Measurements from ENCODE around the gene C3orf18. TPM values are rescaled to one million over a fixed set of nuclear protein-coding genes. Genes with fewer than 3 reads are reported as not detected.
A peak's percentile ranks its signal among the peaks of the same experiment; 100 is the strongest.

Gene C3orf18
- total RNA-seq, 1 donor from 2014 or later = 57.2 TPM

DNA sequence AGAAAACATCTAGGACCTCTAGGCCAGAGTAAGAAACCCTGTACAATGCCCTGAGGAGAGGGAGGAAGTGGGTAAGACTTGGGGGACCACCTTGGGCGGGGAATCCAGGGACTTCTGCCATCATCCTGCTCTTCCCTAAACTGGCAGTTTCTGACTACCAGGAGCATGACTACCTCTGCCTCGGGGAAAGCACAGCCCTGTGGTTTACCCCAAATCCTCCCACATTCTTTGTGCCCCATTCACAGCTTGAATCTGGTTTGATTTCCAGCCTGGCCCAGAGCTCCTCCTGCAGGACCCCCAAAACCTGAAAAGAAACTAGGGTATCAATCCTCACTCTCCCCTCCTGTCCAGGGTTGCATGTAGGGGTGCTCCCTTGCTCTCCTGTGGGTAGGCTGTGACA lies 4.7 kb downstream of the C3orf18 start:
- Histone ChIP-seq H3K4me3 (no peak overlapping the region), H3K4me1 (peaks cover 59% of the 10 kb centered on the region), H3K36me3 (no peaks in the 10 kb centered on the region), H3K27ac (replicated peaks) (no peak overlapping the region), H3K9me3 (replicated peaks) (no peaks in the 10 kb centered on the region), H3K27me3 (ENCODE audit: low read depth) (no peaks in the 10 kb centered on the region)
- intact Hi-C loops (cut with micrococcal nuclease) = no loop called here
- TF ChIP-seq, protein P1, sequence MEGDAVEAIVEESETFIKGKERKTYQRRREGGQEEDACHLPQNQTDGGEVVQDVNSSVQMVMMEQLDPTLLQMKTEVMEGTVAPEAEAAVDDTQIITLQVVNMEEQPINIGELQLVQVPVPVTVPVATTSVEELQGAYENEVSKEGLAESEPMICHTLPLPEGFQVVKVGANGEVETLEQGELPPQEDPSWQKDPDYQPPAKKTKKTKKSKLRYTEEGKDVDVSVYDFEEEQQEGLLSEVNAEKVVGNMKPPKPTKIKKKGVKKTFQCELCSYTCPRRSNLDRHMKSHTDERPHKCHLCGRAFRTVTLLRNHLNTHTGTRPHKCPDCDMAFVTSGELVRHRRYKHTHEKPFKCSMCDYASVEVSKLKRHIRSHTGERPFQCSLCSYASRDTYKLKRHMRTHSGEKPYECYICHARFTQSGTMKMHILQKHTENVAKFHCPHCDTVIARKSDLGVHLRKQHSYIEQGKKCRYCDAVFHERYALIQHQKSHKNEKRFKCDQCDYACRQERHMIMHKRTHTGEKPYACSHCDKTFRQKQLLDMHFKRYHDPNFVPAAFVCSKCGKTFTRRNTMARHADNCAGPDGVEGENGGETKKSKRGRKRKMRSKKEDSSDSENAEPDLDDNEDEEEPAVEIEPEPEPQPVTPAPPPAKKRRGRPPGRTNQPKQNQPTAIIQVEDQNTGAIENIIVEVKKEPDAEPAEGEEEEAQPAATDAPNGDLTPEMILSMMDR (IDR thresholded peaks at IDR 0.05; ENCODE audit: borderline replicate concordance) = no peak
- DNase-seq = no peak

DNA sequence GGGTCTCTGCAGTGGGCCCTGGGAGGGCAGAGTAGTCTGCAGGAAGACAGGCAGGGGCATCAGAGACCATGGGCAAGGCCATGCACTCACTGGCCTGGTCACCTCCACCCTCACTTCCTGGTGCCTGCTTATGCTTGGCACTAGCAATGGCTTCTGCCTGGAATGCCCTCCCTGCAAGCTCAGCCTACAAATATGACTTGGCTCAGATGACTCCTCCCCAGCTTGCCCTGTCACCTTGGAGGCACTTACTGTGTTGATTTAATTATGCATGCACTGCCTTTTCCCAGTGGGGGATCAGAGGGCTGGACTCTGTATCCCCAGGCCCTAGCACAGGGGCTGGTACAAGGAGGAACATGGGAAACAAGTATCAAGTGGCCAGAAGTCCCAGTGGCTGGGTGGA lies 7.8 kb downstream of the C3orf18 start:
- TF ChIP-seq, protein P1 (IDR thresholded peaks at IDR 0.05; ENCODE audit: borderline replicate concordance) = no peak
- no peak for DNase-seq
- Histone ChIP-seq H3K36me3 (no peaks in the 10 kb centered on the region), H3K4me1 (peaks cover 37% of the 10 kb centered on the region), H3K27ac (replicated peaks) (peak overlapping the region; percentile 66), H3K9me3 (replicated peaks) (no peaks in the 10 kb centered on the region), H3K4me3 (no peak overlapping the region), H3K27me3 (ENCODE audit: low read depth) (no peaks in the 10 kb centered on the region)
- intact Hi-C loops (cut with micrococcal nuclease) = no loop called here

DNA sequence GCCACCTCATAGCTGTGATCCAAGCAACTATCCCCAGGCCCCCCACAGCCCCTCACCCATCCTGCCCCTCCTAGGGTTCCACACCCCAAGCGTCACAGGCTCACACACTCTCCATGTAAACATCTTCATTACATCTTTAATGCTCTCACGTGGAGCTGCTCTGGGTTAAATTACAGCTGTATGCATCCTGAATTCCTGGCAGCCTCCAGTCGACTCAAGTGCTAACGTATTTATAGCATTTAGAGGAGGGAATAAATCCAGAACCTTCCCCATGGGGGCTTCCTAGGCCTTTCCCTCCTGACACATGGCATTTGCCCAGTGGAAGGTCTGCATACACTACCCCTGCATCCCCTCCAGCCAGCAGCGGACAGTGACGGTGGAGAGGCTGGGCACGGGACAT lies 9.6 kb downstream of the C3orf18 start:
- no peak for DNase-seq
- no peak overlapping the region for H3K27ac ChIP-seq (replicated peaks)
- intact Hi-C loops (cut with micrococcal nuclease) = no loop called here
- H3K27me3 ChIP-seq (ENCODE audit: low read depth) = no peaks in the 10 kb centered on the region
- peaks cover 24% of the 10 kb centered on the region for H3K4me1 ChIP-seq
- TF ChIP-seq, protein P1 (IDR thresholded peaks at IDR 0.05; ENCODE audit: borderline replicate concordance) = no peak
- no peak overlapping the region for H3K4me3 ChIP-seq
- H3K9me3 ChIP-seq (replicated peaks) = no peaks in the 10 kb centered on the region
- no peaks in the 10 kb centered on the region for H3K36me3 ChIP-seq

DNA sequence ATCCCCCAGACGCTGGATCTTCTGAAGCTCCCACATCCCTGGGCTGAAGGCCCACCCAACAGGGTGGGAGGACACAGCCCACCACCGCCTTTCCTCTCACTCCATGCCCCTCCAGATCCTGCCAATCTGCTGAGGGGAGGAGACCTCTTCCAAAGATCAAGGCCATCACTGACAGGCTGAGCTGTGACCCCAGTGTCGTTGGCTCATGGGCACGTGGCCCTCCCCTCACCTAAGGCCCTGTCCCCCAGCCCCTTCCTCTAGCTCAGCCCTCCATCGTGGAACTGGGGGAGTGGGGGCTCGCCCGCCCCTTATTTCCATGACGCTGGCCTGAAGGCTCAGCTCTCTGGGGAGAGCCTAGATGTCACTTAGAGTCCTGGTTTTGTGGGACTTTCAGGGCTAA lies 10.4 kb downstream of the C3orf18 start:
- intact Hi-C loops (cut with micrococcal nuclease) = no loop called here

DNA sequence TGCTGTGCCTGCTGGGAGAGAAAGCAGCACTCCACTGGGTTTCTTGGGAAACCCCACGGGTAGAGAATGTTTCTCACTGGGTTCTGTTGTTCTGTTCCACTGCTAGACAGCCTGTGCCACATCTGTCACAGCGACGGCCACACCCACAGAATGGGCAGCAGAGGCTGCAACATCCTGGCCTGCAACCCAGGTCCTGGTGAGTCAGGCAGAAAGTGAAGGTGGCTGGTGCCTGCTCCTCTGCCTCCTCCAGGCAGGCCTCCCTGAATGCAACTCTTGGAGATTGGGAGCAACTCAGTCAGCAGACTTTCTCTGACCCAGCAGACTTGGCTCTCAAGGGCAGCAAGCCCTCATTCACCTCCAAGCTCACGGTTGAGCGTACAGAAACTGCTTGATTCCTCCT lies 13.0 kb downstream of the C3orf18 start:
- no peaks in the 10 kb centered on the region for H3K9me3 ChIP-seq (replicated peaks)
- no peaks in the 10 kb centered on the region for H3K36me3 ChIP-seq
- peaks cover 19% of the 10 kb centered on the region for H3K4me1 ChIP-seq
- no peak overlapping the region for H3K4me3 ChIP-seq
- TF ChIP-seq, protein P1 (IDR thresholded peaks at IDR 0.05; ENCODE audit: borderline replicate concordance) = no peak
- no peak overlapping the region for H3K27ac ChIP-seq (replicated peaks)
- H3K27me3 ChIP-seq (ENCODE audit: low read depth) = no peaks in the 10 kb centered on the region
- no peak for DNase-seq
- intact Hi-C loops (cut with micrococcal nuclease) = no loop called here

More for the DNA sequence above, 10.4 kb downstream of the C3orf18 start:
- Histone ChIP-seq H3K27ac (replicated peaks) (no peak overlapping the region), H3K9me3 (replicated peaks) (no peaks in the 10 kb centered on the region), H3K4me1 (peaks cover 24% of the 10 kb centered on the region), H3K27me3 (ENCODE audit: low read depth) (no peaks in the 10 kb centered on the region), H3K4me3 (no peak overlapping the region), H3K36me3 (no peaks in the 10 kb centered on the region)
- TF ChIP-seq, protein P1 (IDR thresholded peaks at IDR 0.05; ENCODE audit: borderline replicate concordance) = no peak
- DNase-seq = no peak

DNA sequence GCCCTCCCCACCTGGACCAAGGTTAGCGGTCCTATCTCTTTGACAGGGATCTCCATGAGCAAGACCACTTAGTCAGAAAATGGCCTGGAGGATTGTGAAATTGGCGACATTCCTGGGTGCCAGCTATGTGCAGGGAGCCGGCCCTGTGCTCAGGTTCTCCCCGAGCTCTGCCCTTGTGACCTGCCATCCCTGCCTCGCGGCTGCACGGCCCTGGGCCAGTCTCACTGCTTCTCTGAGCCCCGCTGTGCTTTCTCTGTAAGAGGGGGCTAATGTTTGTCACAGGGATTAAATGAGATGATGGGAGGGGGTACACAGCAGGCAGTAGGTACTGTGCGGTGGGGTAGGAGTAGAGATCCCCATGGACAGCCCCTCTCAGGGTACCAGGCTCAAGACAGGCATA lies 14.9 kb downstream of the C3orf18 start:
- no peak for DNase-seq
- H3K4me1 ChIP-seq = peaks cover 5% of the 10 kb centered on the region
- H3K36me3 ChIP-seq = no peaks in the 10 kb centered on the region
- no peak overlapping the region for H3K27ac ChIP-seq (replicated peaks)
- H3K9me3 ChIP-seq (replicated peaks) = no peaks in the 10 kb centered on the region
- no peaks in the 10 kb centered on the region for H3K27me3 ChIP-seq (ENCODE audit: low read depth)
- TF ChIP-seq, protein P1 (IDR thresholded peaks at IDR 0.05; ENCODE audit: borderline replicate concordance) = no peak
- intact Hi-C loops (cut with micrococcal nuclease) = no loop called here
- no peak overlapping the region for H3K4me3 ChIP-seq

Measured in left ventricle myocardium inferior (tissue), 1 donor.